WTC11 (cell line): ENCODE measurements around the gene PUSL1. TPM values are rescaled to one million over a fixed set of nuclear protein-coding genes. Genes with fewer than 3 reads are reported as not detected.

Source experiments
- ATAC-seq: fragments of 200-7000 bp; cut with Tn5 transposase; 2 replicates; pipeline ENCODE4 v1.10.0; 2021; ENCODE audit warnings: mild to moderate bottlenecking, moderate library complexity
- CTCF ChIA-PET: fragments of 300-600 bp; sonication (Branson Sonifier 250); formaldehyde crosslinking; loops from one replicate; lab custom pipeline; 2021; ENCODE audit warnings: antibody characterized with exemption; lab: Charles Lee
- POLR2A ChIA-PET: fragments of 350-600 bp; sonication (Branson Sonifier 250); formaldehyde crosslinking; loops from one replicate; lab custom pipeline; 2021; ENCODE audit warnings: antibody characterized with exemption; lab: Charles Lee
- DNase-seq: peaks from one replicate; pipeline ENCODE4 v3.0.0; 2021; ENCODE audit warnings: low spot score
- H3K27ac Mint-ChIP-seq: 2 replicates; pipeline ENCODE4 v1.8.0; 2021; ENCODE audit warnings: mixed read lengths
- H3K27me3 Mint-ChIP-seq: 2 replicates; pipeline ENCODE4 v1.8.0; 2021; ENCODE audit warnings: low read depth, mild to moderate bottlenecking, moderate library complexity, mixed read lengths
- H3K36me3 Mint-ChIP-seq: 2 replicates; pipeline ENCODE4 v1.8.0; 2021; ENCODE audit warnings: mixed read lengths
- H3K4me1 Mint-ChIP-seq: 2 replicates; pipeline ENCODE4 v1.8.0; 2022; ENCODE audit warnings: mixed read lengths
- H3K4me3 Mint-ChIP-seq: 2 replicates; pipeline ENCODE4 v1.8.0; 2021; ENCODE audit warnings: mild to moderate bottlenecking, moderate library complexity, mixed read lengths
- H3K9me3 Mint-ChIP-seq: 2 replicates; pipeline ENCODE4 v1.8.0; 2021; ENCODE audit warnings: mixed read lengths
- ELF4 ChIP-seq: sonication (generic); formaldehyde crosslinking; IDR thresholded peaks from 2 replicates; pipeline ENCODE4 v1.8.1; 2022; ENCODE audit warnings: low read depth, mild to moderate bottlenecking, moderate library complexity, missing genetic modification reagents
- FOXP1 ChIP-seq: sonication (generic); formaldehyde crosslinking; IDR thresholded peaks from 2 replicates; pipeline ENCODE4 v1.8.0; 2022; ENCODE audit warnings: missing genetic modification reagents, mild to moderate bottlenecking, moderate library complexity, borderline replicate concordance
- GABPB1 ChIP-seq: sonication (generic); formaldehyde crosslinking; IDR thresholded peaks from 2 replicates; pipeline ENCODE4 v1.8.1; 2023; ENCODE audit warnings: mild to moderate bottlenecking, missing genetic modification reagents
- JUN ChIP-seq: sonication (generic); formaldehyde crosslinking; IDR thresholded peaks from 2 replicates; pipeline ENCODE4 v1.8.0; 2023; ENCODE audit warnings: mild to moderate bottlenecking, missing genetic modification reagents
- NFATC4 ChIP-seq: fragments of 250-450 bp; sonication (Bioruptor Pico); IDR thresholded peaks from 2 replicates; pipeline ENCODE4 v1.9.0; 2021; ENCODE audit warnings: mild to moderate bottlenecking
- NR1H2 ChIP-seq: sonication (generic); formaldehyde crosslinking; IDR thresholded peaks from 2 replicates; pipeline ENCODE4 v1.9.0; 2021; ENCODE audit warnings: mild to moderate bottlenecking, moderate library complexity, missing genetic modification reagents
- OVOL2 ChIP-seq: fragments of 250-450 bp; sonication (Bioruptor Pico); IDR thresholded peaks from 2 replicates; pipeline ENCODE4 v1.9.0; 2021; ENCODE audit warnings: mild to moderate bottlenecking, borderline replicate concordance
- RELA ChIP-seq: sonication (generic); formaldehyde crosslinking; IDR thresholded peaks from 2 replicates; pipeline ENCODE4 v1.8.1; 2022; ENCODE audit warnings: missing genetic modification reagents, mild to moderate bottlenecking, borderline replicate concordance
- SMAD3 ChIP-seq: sonication (generic); formaldehyde crosslinking; IDR thresholded peaks from 2 replicates; pipeline ENCODE4 v1.8.0; 2022; ENCODE audit warnings: missing genetic modification reagents, mild to moderate bottlenecking, borderline replicate concordance
- SOX15 ChIP-seq: fragments of 250-450 bp; sonication (Bioruptor Pico); IDR thresholded peaks from 2 replicates; pipeline ENCODE4 v1.9.0; 2021; ENCODE audit warnings: mild to moderate bottlenecking
- TEAD4 ChIP-seq: sonication (generic); formaldehyde crosslinking; IDR thresholded peaks from 2 replicates; pipeline ENCODE4 v1.8.0; 2022; ENCODE audit warnings: mild to moderate bottlenecking, missing genetic modification reagents
- ZBTB21 ChIP-seq: sonication (generic); formaldehyde crosslinking; IDR thresholded peaks from 2 replicates; pipeline ENCODE4 v1.8.1; 2023; ENCODE audit warnings: mild to moderate bottlenecking, missing genetic modification reagents, borderline replicate concordance
- ZNF121 ChIP-seq: sonication (generic); formaldehyde crosslinking; IDR thresholded peaks from 2 replicates; pipeline ENCODE4 v1.8.0; 2023; ENCODE audit warnings: missing genetic modification reagents
- total RNA-seq: library from RNA; stranded (reverse); gene quantifications from 3 replicates; pipeline ENCODE4 v1.2.3, GENCODE V29; 2021
- TF ChIP-seq, protein P1 (sequence below): fragments of 250-450 bp; sonication (Bioruptor Pico); IDR thresholded peaks from 2 replicates; pipeline ENCODE4 v2.1.2; 2022; ENCODE audit warnings: mild to moderate bottlenecking, moderate library complexity
- TF ChIP-seq, protein P2 (sequence below): fragments of 200-600 bp; IDR thresholded peaks from 2 replicates; pipeline ENCODE4 v1.8.0; 2022; ENCODE audit warnings: antibody characterized with exemption
- TF ChIP-seq, protein P3 (sequence below): sonication (generic); formaldehyde crosslinking; IDR thresholded peaks from 2 replicates; pipeline ENCODE4 v1.8.0; 2023; ENCODE audit warnings: mild to moderate bottlenecking, missing genetic modification reagents
- TF ChIP-seq, protein P4 (sequence below): sonication (generic); formaldehyde crosslinking; IDR thresholded peaks from 2 replicates; pipeline ENCODE4 v1.8.1; 2023; ENCODE audit warnings: mild to moderate bottlenecking, missing genetic modification reagents

The PUSL1 gene
- total RNA-seq, 1 experiment from 2014 or later: 51.5 TPM

DNA sequence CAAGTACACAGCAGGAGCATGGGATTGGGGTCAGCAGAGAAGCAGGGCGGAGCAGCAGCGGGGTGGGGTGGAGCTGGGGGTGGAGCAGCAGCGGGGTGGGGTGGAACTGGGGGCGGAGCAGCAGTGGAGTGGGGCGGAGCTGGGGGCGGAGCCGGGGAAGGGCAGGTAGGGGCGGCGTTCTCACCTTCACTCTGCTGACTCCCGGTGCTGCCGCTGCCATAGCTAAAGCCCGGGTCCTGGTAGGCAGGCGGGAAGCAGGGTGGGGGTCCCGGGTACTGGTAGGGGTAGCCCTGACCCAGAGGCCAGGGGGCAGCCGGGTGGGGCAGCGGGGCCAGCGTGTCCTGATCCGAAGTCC, 29.4 kb downstream of the PUSL1 start (continued):
- TF ChIP-seq RELA: no peak
- no peak for TF ChIP-seq ELF4 (CRISPR knock-in tag)
- no peak for TF ChIP-seq NFATC4
- no peak for TF ChIP-seq JUN
- no peak for TF ChIP-seq OVOL2 (CRISPR knock-in tag)
- no peak for TF ChIP-seq ZBTB21

DNA sequence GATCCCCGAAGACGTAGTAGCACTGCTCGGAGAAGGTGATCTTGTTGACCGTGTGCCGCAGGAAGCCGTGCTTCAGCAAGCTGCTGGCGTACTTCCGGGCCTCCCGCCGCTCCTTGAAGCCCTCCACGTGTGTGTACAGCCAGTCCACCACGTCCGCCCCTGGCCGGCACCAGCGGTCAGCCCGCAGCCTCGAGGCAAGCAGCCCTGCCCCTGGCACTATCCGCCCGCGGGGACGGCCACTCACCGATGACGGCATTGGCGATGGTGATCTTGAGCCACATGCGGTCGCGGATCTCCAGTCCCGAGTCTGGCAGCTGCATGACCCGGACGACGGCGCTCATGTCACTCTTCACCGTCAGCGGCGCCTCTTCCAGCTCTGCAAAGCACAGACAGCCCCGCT, 29.9 kb downstream of the PUSL1 start:
- no peaks in the 10 kb centered on the region for H3K4me1 Mint-ChIP-seq
- TF ChIP-seq FOXP1 (CRISPR knock-in tag) (0 out of 2 replicates have a peak, but pooled peaks have one; percentile 25), NR1H2 (CRISPR knock-in tag) (0 out of 2 replicates have a peak, but pooled peaks have one; percentile 18)
- TF ChIP-seq, protein P1, sequence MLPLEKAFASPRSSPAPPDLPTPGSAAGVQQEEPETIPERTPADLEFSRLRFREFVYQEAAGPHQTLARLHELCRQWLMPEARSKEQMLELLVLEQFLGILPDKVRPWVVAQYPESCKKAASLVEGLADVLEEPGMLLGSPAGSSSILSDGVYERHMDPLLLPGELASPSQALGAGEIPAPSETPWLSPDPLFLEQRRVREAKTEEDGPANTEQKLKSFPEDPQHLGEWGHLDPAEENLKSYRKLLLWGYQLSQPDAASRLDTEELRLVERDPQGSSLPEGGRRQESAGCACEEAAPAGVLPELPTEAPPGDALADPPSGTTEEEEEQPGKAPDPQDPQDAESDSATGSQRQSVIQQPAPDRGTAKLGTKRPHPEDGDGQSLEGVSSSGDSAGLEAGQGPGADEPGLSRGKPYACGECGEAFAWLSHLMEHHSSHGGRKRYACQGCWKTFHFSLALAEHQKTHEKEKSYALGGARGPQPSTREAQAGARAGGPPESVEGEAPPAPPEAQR (CRISPR knock-in tag): no peak
- H3K27ac Mint-ChIP-seq: no peak overlapping the region
- no peaks in the 10 kb centered on the region for H3K27me3 Mint-ChIP-seq
- ATAC-seq: no peak
- peaks cover 8% of the 10 kb centered on the region for H3K9me3 Mint-ChIP-seq
- ChIA-PET POLR2A (interaction anchor here (0.6 to 1.1 kb wide), 2 partner anchors 10 to 219 kb away, joined by 3 to 5 read pairs; no protein-coding TSS in a partner anchor), CTCF (interaction anchor here (0.9 to 1.7 kb wide), 4 partner anchors 9 to 61 kb away, joined by 4 to 18 read pairs (median 4); partner anchors contain the start of gene CCNL2)
- H3K36me3 Mint-ChIP-seq: peaks cover 17% of the 10 kb centered on the region
- DNase-seq: no peak
- no peak overlapping the region for H3K4me3 Mint-ChIP-seq

DNA sequence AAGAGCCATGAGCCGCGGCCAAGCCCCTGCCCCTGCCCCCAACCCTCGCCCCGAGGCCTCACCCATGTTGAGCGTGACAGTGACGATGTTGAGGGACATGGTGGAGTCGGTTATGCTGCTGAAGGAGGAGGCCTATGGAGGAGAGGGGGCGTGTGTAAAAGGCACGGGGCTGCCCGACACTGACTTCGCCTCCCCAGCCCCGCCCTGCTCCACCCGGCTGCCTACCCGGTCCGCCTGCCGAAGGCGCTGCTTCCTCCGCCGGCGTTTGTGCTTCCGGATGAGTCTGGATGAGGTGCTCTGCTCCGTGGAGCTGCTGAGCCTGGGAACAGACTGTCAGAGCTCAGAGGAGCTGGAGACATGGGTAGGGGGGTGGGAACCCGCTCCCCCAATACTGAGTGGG, 31.8 kb downstream of the PUSL1 start:
- H3K4me1 Mint-ChIP-seq: no peaks in the 10 kb centered on the region
- ChIA-PET CTCF (no interaction called here), POLR2A (no interaction called here)
- TF ChIP-seq, protein P2, sequence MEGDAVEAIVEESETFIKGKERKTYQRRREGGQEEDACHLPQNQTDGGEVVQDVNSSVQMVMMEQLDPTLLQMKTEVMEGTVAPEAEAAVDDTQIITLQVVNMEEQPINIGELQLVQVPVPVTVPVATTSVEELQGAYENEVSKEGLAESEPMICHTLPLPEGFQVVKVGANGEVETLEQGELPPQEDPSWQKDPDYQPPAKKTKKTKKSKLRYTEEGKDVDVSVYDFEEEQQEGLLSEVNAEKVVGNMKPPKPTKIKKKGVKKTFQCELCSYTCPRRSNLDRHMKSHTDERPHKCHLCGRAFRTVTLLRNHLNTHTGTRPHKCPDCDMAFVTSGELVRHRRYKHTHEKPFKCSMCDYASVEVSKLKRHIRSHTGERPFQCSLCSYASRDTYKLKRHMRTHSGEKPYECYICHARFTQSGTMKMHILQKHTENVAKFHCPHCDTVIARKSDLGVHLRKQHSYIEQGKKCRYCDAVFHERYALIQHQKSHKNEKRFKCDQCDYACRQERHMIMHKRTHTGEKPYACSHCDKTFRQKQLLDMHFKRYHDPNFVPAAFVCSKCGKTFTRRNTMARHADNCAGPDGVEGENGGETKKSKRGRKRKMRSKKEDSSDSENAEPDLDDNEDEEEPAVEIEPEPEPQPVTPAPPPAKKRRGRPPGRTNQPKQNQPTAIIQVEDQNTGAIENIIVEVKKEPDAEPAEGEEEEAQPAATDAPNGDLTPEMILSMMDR: no peak
- TF ChIP-seq SMAD3 (no peak), SOX15 (CRISPR knock-in tag) (no peak)
- H3K27me3 Mint-ChIP-seq: no peaks in the 10 kb centered on the region
- ATAC-seq (no peak), DNase-seq (no peak)
- no peak overlapping the region for H3K27ac Mint-ChIP-seq
- H3K9me3 Mint-ChIP-seq: peaks cover 8% of the 10 kb centered on the region
- peaks cover 17% of the 10 kb centered on the region for H3K36me3 Mint-ChIP-seq
- no peak overlapping the region for H3K4me3 Mint-ChIP-seq

DNA sequence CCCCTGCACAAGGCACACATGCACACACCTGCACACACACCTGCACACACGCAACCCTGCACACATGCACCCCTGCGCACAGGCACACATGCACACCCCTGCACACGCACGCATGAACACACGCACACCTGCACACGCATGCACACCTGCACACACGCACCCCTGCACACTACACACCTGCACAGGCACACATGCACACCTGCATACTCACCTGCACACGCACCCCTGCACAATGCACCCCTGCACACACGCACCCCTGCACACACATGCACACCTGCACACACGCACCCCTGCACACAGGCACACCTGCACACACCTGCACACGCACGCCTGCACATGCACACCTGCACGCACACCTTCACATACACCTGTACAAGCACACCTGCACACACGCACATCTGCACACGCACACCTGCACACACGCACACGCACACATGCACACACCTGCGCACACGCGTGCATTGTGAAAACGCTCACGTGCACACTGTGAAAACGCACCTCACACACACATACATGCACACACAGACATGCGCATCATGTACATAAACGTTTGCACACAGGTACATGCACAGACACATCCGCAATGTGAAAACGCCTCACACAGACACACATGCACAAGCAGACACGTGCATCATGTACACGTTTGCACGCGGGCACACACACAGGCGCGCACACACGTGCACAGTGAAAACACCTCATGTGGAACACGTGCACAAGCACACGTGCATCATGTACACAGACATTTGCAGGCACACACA, 32.6 kb downstream of the PUSL1 start:
- Mint-ChIP-seq H3K27me3 (no peaks in the 10 kb centered on the region), H3K27ac (no peak overlapping the region), H3K4me3 (no peak overlapping the region), H3K36me3 (peaks cover 17% of the 10 kb centered on the region), H3K4me1 (no peaks in the 10 kb centered on the region), H3K9me3 (peaks cover 8% of the 10 kb centered on the region)
- POLR2A ChIA-PET: no interaction called here
- CTCF ChIA-PET: interaction anchor here (1.0 kb wide), 1 partner anchor 13 kb away, joined by 3 read pairs; no protein-coding TSS in a partner anchor
- TF ChIP-seq, protein P2: no peak
- TF ChIP-seq GABPB1 (CRISPR knock-in tag) (no peak), FOXP1 (CRISPR knock-in tag) (0 out of 2 replicates have a peak, but pooled peaks have one; percentile 27), TEAD4 (CRISPR knock-in tag) (0 out of 2 replicates have a peak, but pooled peaks have one; percentile 36), ZNF121 (CRISPR knock-in tag) (peak; percentile 60; the same call in 1 of the 2 replicates)
- TF ChIP-seq, protein P3, sequence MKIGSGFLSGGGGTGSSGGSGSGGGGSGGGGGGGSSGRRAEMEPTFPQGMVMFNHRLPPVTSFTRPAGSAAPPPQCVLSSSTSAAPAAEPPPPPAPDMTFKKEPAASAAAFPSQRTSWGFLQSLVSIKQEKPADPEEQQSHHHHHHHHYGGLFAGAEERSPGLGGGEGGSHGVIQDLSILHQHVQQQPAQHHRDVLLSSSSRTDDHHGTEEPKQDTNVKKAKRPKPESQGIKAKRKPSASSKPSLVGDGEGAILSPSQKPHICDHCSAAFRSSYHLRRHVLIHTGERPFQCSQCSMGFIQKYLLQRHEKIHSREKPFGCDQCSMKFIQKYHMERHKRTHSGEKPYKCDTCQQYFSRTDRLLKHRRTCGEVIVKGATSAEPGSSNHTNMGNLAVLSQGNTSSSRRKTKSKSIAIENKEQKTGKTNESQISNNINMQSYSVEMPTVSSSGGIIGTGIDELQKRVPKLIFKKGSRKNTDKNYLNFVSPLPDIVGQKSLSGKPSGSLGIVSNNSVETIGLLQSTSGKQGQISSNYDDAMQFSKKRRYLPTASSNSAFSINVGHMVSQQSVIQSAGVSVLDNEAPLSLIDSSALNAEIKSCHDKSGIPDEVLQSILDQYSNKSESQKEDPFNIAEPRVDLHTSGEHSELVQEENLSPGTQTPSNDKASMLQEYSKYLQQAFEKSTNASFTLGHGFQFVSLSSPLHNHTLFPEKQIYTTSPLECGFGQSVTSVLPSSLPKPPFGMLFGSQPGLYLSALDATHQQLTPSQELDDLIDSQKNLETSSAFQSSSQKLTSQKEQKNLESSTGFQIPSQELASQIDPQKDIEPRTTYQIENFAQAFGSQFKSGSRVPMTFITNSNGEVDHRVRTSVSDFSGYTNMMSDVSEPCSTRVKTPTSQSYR (CRISPR knock-in tag): no peak
- TF ChIP-seq, protein P4, sequence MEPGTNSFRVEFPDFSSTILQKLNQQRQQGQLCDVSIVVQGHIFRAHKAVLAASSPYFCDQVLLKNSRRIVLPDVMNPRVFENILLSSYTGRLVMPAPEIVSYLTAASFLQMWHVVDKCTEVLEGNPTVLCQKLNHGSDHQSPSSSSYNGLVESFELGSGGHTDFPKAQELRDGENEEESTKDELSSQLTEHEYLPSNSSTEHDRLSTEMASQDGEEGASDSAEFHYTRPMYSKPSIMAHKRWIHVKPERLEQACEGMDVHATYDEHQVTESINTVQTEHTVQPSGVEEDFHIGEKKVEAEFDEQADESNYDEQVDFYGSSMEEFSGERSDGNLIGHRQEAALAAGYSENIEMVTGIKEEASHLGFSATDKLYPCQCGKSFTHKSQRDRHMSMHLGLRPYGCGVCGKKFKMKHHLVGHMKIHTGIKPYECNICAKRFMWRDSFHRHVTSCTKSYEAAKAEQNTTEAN: 0 out of 2 replicates have a peak, but pooled peaks have one; percentile 28
- no peak for ATAC-seq
- no peak for DNase-seq
